HG03196 (cell line): ENCODE data around the gene TBC1D22A.

ENCODE experiments used
- ATAC-seq: cut with Tn5 transposase; IDR thresholded peaks from one replicate; pipeline ENCODE4 v1.9.1; 2021; ENCODE audit not compliant: unreplicated experiment

TBC1D22A gene

GRCh38 chr22:47144076-47144765 lies 381.8 kb downstream of the TBC1D22A start:
- no peak for ATAC-seq

GRCh38 chr22:47144791-47145425 lies 382.5 kb downstream of the TBC1D22A start:
- no peak for ATAC-seq

- no peak for ATAC-seq
These were observed 383.4 kb downstream of the TBC1D22A start for GRCh38 chr22:47145883-47146282.

- ATAC-seq, result no peak
These were observed 383.9 kb downstream of the TBC1D22A start for GRCh38 chr22:47146391-47146790.

- ATAC-seq, result no peak
These were observed 384.5 kb downstream of the TBC1D22A start for GRCh38 chr22:47146941-47147340.

GRCh38 chr22:47147572-47147971 lies 385.1 kb downstream of the TBC1D22A start:
- ATAC-seq, result no peak

GRCh38 chr22:47148510-47148909 lies 386.1 kb downstream of the TBC1D22A start:
- no peak for ATAC-seq

GRCh38 chr22:47148956-47149728 lies 386.7 kb downstream of the TBC1D22A start:
- ATAC-seq, result no peak

GRCh38 chr22:47149976-47150375 lies 387.5 kb downstream of the TBC1D22A start:
- ATAC-seq, result no peak

GRCh38 chr22:47150426-47150825 lies 388.0 kb downstream of the TBC1D22A start:
- no peak for ATAC-seq

- no peak for ATAC-seq
These were observed 388.6 kb downstream of the TBC1D22A start for GRCh38 chr22:47151064-47151463.

- ATAC-seq, result no peak
These were observed 389.0 kb downstream of the TBC1D22A start for GRCh38 chr22:47151490-47151889.

GRCh38 chr22:47152236-47152635 lies 389.8 kb downstream of the TBC1D22A start:
- no peak for ATAC-seq

- no peak for ATAC-seq
These were observed 390.5 kb downstream of the TBC1D22A start for GRCh38 chr22:47152938-47153337.

- no peak for ATAC-seq
These were observed 391.5 kb downstream of the TBC1D22A start for GRCh38 chr22:47153854-47154525.

- no peak for ATAC-seq
These were observed 392.2 kb downstream of the TBC1D22A start for GRCh38 chr22:47154621-47155081.

GRCh38 chr22:47155131-47155885 lies 392.9 kb downstream of the TBC1D22A start:
- no peak for ATAC-seq

GRCh38 chr22:47155912-47156311 lies 393.5 kb downstream of the TBC1D22A start:
- ATAC-seq, result no peak

- ATAC-seq, result no peak
These were observed 394.1 kb downstream of the TBC1D22A start for GRCh38 chr22:47156352-47157092.

GRCh38 chr22:47157093-47157420 lies 394.6 kb downstream of the TBC1D22A start:
- ATAC-seq, result no peak
